LNCaP clone FGC (cell line): ENCODE measurements around the gene ZNF23.

Source experiments
- DNase-seq: peaks from one replicate; pipeline ENCODE4 v3.0.0-alpha.2; 2011; ENCODE audit warnings: low read depth
- H3K4me3 ChIP-seq: 2 replicates; pipeline ENCODE4 v1.5.1; 2011; ENCODE audit warnings: mild to moderate bottlenecking, low read depth, low read length, control low read depth
- CTCF ChIP-seq: IDR thresholded peaks from 2 replicates; pipeline ENCODE4 v1.5.1; 2012; ENCODE audit warnings: mild to moderate bottlenecking; ENCODE audit not compliant: control insufficient read depth, insufficient read depth; ENCODE audit errors: extremely low read depth

Gene ZNF23

GRCh38 chr16:71431176-71431575 is 30.9 kb downstream of the ZNF23 start:
- no peak for DNase-seq
- no peak overlapping the region for H3K4me3 ChIP-seq
- TF ChIP-seq CTCF, result no peak

- no peak for TF ChIP-seq CTCF
- H3K4me3 ChIP-seq, result no peak overlapping the region
- DNase-seq, result no peak
Observed at GRCh38 chr16:71430744-71431143, 31.3 kb downstream of the ZNF23 start.

DNA sequence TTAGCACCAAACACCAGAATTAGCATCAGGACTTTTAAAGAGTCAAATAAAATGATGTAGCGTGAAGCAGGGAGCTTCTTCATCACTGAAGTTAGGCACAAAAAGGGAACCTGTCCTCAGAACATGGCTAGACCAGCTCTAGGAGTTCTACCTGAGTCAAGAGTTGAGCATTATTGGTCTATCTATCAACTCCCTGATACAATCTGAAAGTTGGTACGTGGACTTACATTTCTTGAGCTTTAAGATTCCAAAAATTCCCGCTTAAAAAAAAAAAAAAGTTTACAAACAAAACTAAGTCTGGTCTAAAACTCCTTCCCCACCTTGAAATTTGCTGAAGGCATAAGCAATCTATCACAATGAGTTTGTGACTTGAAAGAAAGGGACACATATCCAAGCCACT is 32.5 kb downstream of the ZNF23 start:
- H3K4me3 ChIP-seq, result no peak overlapping the region
- DNase-seq, result no peak
- TF ChIP-seq CTCF, result no peak

- no peak for TF ChIP-seq CTCF
- H3K4me3 ChIP-seq, result no peak overlapping the region
- no peak for DNase-seq
Observed at GRCh38 chr16:71428883-71429282, 33.2 kb downstream of the ZNF23 start.

DNA sequence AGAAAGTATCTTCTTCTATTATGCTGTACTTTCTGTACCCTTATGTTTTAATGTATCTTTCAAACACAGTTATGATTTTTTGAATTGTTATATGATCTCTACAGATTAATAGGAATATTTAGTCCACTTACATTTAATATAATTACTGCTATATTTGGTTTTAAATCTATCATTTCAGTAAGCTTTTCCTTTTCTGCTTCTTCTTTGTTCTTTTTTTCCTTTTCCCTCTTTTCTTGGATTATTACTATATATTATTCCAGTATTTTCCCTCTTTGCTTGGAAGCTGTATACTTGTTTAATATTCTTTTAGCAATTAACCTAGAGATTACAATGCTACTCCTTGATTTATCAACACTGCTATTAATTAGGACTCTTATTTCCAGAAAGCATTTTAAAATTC is 33.7 kb downstream of the ZNF23 start:
- TF ChIP-seq CTCF, result no peak
- no peak overlapping the region for H3K4me3 ChIP-seq
- no peak for DNase-seq

DNA sequence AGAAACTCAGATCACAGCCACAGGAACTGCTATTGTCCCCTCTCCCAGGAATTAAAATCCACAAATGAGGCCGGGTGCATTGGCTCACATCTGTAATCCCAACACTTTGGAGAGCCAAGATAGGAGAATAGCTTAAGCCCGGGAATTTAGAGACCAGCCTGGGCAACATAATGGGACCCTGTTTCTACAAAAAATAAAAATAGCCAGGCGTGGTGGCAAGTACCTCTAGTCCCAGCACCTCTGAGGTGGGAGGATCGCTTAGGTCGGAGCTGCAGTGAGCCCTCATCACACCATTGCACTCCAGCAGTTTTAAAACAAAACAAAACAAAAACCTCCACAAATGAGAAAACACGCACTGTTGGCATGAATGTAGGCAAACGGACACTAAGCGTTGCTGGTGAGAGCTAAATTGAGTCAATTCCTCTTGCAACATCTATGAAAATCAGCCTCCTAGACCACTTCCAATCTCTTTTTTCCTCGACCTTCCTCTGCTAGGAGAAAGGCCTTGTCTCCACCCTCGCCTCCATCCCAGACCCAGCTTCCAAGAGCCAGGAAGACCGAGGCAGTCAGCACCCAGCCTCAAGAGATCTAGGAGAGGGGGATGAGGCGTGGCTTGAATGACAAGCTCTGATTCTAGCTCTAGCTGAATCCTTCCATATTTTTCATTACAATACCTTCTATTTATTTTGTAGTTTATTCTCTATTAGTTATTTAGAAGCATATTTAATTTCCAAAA is 35.0 kb downstream of the ZNF23 start:
- no peak overlapping the region for H3K4me3 ChIP-seq
- TF ChIP-seq CTCF, result no peak
- DNase-seq, result no peak
